ENCODE data around the gene LOXL1.

LOXL1 gene
- 0 to 1.1 (median 0.04) reads per million in 17 experiments for total RNA-seq

GRCh38 chr15:73926219-73927002, at the start of gene LOXL1:
TSS of gene LOXL1 (plus strand) at chr15:73926462. CDS start at chr15:73926784, 322 bp downstream.
- peak; percentile 14 to 42 (median 34) for DNase-seq

GRCh38 chr15:73879426-73879825, 46.8 kb upstream of the LOXL1 start:
- no peak for DNase-seq

GRCh38 chr15:73881579-73882320, 44.5 kb upstream of the LOXL1 start:
- no peak for DNase-seq

GRCh38 chr15:73882761-73883419, 43.4 kb upstream of the LOXL1 start:
- DNase-seq, result no peak

DNA sequence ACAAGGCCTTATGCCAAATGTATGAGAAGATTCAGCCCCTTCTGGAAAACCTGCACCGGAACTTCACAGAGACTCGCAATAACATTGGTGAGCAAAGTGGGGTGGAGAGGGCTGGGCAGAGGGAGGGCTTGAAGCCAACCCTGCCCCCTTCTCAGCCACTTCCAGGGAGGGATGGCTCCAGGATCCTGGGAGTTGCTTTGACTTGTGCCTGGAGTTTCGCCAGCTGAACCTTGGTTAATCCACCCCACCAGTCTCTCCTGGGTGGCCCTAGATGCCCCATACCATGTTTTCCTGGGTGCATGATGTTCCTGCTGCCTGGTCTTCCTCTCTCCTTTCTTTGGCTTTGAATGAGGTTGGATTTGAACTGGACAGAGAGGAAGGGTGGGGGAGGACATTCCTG, 42.1 kb upstream of the LOXL1 start:
- DNase-seq, result no peak

GRCh38 chr15:73885954-73886700, 40.1 kb upstream of the LOXL1 start:
- DNase-seq, result no peak

DNA sequence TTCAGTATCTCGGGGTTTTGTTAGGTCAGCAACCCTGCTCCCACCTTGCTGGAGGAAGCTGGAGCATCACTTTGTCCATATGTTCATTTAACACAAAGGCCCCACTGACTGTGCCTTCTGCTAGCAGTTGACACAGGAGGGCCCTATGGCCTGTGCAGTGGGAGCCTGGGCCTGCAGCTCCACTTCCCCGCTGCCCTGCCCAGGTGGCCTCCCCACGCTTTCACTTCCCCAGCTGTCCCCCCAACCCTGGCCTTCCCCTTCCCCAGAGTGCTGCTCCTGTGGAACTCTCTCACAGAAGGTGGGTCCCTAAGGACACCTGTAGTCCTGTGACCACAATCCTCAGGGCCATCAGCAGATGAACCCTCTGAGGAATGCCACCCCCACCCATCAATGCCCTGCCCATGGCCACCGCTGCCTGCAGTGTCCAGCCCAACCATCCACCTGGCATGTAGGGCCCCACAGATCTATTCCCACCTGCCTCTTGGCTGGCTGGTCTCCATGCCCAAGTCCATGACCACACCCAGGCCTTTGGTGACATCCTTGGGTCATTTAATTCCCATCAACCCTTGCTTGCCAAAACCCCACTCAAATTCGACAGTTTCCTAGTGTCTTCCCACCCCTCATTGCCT, 39.4 kb upstream of the LOXL1 start:
- no peak for DNase-seq

- DNase-seq, result no peak
Observed at GRCh38 chr15:73887481-73887880, 38.8 kb upstream of the LOXL1 start.

GRCh38 chr15:73888224-73889041, 37.8 kb upstream of the LOXL1 start:
- no peak for DNase-seq

- no peak for DNase-seq
Observed at GRCh38 chr15:73889053-73889761, 37.1 kb upstream of the LOXL1 start.

- DNase-seq, result no peak
Observed at GRCh38 chr15:73889762-73890124, 36.5 kb upstream of the LOXL1 start.

DNA sequence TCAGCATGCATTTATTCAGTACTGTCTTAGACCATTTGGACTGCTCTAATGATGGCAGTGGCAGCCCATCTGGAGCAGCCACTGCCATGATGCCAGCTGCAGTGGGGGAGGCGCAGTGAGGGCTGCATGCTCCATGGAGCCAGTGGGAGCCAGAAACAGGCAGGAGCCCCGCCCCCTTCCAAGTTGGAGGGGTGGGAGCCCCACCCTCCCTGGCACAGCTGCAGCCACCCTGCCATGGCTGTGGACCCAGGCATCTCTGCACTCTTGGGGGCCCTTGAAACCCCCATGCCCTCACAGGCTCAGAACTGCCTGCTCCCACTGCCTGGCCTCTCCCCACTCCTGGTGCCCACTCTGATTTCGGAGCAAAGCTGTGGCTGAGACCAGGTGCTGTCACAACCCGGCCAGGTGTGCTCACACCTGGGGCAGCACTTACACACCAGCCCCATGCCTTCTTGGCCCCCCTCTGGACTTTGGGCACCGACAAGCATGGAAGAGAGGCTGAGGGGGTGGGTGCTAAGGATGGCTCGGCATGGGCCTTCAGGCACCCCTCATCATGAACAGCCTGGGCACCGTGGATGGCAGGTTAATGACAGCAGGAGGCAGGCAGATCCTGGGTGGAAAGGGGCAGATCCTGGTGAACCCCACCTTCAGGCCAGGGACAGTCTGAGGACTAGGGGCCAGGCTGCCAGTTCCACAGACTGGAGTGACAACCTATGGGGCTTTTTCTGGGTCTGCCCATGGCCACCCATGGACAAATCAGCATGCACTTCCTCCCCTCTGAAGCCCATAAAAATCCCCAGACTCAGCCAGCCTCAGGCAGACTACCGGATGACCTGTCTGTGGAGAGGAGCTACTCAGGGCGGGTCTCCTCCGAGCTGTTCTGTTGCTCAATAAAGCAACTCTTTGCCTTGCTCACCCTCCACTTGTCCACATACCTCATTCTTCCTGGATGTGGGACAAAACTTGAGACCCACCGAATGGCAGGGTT, 34.6 kb upstream of the LOXL1 start:
- DNase-seq, result no peak

DNA sequence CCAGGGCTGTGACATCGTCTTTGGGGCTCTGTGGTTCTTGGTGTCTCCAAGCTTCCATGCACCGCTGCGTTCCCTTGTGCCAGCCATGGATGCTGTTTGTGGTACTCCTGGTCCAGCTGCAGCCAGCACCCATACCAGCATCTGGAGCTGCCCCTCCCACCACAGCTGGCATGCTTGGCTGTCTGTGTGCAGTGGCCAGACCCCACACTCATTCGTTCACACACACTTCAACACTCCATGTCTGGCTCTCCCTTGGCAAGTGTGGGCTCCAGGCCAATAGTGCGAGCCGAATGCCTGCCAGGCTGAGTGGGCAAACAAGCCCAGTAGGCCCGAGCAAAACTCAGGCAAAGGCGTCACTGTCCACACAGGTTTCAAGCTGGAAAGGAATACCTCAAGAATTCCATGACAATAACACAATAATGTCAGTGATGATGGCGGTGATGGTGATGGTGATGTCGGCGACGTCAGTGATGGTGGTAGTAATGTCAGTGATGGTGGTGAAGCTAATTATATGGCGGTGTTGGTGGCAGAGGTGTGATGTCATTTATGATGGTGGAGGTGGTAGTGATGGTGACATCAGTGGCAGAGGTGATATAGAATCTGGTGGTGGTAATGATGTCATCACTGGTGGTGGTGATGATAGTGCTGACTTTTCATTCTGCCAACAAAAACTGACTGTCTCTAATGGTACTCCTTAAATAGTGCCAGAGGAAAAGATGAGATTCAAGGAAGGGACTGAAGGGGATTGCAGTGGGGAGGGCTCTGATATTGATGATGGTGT, 33.6 kb upstream of the LOXL1 start:
- DNase-seq, result no peak

DNA sequence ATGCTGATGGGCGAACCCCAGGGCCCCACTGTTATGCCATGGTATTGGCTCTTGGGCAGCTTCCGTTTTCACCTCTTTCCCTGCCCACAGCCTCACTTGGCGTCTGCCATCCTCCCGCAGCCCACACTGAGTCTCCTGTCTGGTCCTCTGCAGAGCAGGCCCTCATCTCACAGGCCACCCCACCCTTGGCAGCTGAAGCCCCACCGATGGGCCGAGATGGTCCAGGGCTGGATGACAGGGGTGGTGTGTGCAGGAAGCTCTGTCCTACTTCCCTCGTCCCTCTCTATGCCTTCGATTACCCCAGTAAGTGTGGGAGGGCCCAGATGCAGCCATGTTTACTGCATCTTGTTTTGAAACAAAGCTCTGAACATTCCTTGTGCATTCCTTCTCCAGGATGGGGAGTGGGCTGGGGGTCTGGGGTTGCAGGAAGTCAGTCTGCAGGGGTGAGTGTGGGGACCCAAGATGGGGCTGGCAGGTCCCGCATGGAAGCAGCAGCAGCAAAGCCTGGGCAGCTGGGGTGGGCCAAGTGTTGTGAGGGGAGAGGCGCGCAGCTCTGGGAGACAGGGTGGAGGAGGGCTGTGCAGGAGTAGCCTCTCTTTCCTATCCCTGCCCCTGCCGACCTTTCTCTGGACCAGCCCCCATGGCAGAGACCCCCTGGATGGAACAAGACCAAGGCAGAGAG, 32.0 kb upstream of the LOXL1 start:
- DNase-seq, result no peak

DNA sequence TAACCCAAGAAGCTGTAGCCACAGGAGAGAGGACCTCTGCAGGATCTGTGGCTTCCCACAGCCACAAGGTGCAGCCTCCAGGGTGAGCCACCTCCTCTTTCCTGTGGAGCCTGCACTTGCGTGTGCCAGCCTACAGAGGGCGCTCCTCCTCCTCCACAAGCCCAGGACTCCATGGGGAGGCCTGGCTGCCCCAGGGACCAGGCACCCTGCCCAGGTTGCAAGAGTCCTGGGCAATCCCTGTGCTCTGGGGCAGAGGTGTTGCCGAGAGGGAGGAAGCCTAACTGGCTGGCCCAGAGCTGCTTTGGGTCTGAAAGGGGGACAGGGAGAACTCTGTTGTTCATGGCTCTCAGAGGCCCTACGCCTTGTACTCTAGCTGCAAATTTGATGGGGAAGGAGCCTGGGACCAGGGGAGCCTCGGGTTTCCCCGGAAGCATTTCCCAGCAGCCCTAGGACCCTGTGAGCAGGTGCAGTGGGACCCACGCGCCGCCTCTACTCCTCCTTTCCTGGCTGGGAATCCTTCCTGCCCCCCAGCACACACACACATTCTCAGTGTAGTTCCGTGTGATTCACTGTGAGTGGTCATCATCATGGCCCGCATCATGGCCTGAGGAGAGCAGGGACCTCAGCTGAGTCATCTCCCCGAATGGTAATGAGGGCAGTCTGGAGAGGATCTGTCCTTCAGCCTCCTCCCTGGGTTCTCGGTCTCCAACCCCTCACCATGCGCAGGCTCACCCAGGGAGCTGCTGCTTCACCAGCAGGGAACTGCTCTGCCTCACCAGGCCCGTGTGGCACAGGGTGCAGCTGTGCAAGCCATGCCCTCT, 28.6 kb upstream of the LOXL1 start:
- DNase-seq, result peak; percentile 71 to 77 (median 72)

DNA sequence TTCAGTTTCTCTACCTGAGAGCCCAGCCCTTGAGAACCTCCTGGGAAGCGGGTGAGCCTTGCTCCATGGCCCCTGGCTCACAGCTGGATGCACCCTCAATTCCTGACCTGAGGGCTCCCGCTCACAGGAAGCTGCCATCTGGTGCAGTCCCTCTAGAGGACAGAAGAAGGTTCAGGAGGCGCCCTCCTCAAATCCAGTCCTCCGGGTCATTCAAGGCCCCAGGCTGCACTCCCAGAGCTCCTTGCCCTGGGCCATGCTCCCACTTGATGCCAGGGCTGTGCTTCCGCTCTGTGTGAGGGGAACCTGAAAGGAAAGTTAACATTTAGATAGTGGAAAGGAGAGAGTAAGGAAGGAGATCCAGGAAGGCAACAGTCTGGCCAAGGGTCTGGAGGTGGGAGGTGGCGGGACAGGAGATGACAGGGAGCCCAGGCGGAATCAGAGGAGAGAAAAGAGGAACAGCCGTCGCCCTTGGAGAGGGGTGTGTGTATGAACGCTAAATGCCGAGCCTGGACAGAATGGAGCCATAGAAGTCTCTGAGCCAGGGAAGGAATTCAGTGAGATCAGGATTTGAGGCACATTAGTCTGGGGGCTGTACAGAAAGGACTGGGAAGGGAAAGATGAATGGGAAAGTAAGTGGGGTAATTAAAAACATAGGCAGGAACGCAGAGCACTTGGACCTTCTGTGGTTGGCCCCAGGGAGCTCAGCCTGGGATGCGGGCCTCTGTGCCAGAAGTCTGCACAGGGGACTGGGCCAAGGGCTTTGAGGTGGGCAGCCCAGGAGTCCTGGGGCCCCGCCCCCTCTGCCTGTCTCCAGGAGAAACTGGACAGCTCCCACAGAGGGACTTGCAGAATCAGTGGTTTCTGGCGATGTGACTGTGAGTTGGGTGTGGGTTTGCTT, 26.8 kb upstream of the LOXL1 start:
- DNase-seq, result no peak
